ENCODE measurements around the gene KIAA0825. TPM values are rescaled to one million over a fixed set of nuclear protein-coding genes. Genes with fewer than 3 reads are reported as not detected.

The KIAA0825 gene
- total RNA-seq, 1 donor from 2014 or later = 0.92 TPM

DNA sequence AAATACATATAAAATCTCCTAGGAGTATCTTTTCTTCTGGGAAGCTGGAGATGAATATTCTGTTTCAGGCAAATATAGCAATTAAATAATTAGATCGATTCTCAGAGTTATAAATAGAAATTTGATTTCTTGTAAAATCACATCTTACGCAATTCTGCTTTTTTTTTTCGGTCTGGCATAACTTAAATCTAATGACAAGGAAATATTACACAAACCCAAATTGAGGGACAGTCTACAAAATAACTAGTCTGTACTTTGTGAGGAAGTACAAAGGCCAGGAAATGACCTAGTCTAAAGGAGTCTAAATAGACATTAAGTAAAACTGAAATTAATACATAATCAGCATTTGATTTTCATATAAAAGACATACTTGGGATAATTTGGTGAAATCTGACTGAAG lies 133.3 kb downstream of the KIAA0825 start:
- H3K4me3 ChIP-seq (ENCODE audit: low read depth, low read length) = no peak overlapping the region
- no peak for DNase-seq (ENCODE audit: low read depth)
- TF ChIP-seq, protein P1, sequence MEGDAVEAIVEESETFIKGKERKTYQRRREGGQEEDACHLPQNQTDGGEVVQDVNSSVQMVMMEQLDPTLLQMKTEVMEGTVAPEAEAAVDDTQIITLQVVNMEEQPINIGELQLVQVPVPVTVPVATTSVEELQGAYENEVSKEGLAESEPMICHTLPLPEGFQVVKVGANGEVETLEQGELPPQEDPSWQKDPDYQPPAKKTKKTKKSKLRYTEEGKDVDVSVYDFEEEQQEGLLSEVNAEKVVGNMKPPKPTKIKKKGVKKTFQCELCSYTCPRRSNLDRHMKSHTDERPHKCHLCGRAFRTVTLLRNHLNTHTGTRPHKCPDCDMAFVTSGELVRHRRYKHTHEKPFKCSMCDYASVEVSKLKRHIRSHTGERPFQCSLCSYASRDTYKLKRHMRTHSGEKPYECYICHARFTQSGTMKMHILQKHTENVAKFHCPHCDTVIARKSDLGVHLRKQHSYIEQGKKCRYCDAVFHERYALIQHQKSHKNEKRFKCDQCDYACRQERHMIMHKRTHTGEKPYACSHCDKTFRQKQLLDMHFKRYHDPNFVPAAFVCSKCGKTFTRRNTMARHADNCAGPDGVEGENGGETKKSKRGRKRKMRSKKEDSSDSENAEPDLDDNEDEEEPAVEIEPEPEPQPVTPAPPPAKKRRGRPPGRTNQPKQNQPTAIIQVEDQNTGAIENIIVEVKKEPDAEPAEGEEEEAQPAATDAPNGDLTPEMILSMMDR (conservative IDR thresholded peaks at IDR 0.05; ENCODE audit: low read depth, low read length) = no peak

DNA sequence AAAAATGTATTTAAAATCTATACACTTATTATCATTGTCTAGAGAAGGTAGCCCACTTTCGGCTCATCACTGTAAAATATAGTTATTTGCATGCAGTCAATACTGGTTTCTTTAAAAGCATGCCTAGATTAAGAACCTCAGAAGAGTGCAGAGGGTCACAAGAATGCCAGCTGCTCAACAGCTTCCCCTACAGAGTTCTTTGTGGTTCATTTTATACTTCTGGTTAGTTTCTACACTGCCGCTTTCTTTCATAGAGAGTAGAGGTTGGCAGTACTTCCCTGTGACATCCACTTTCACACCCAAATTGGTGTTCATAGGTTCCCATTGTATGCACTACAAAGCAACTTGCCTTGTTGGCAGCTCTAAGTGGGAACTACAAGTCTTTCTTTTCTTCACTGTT lies 137.3 kb downstream of the KIAA0825 start:
- TF ChIP-seq, protein P1 (conservative IDR thresholded peaks at IDR 0.05; ENCODE audit: low read depth, low read length) = no peak
- H3K4me3 ChIP-seq (ENCODE audit: low read depth, low read length) = no peak overlapping the region
- DNase-seq (ENCODE audit: low read depth) = no peak

DNA sequence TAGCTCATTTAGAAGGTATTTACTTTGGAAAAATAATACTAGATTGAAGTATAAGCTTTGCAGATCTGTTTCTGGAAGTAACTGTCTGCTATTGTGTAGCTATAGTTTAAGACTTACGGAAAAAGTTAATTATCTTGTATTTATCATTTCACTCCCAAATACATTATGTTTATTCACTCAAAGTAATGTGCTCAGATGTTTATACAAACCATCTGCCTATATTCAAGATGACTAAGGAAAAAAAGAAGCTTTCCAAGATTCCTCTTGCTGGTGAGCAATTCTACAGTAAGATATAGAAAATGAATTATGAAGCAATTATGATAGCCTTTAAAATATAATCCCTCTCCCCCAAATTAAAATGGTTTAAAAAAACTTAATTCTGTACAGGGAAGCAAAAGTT lies 137.9 kb downstream of the KIAA0825 start:
- no peak for DNase-seq (ENCODE audit: low read depth)
- TF ChIP-seq, protein P1 (conservative IDR thresholded peaks at IDR 0.05; ENCODE audit: low read depth, low read length) = no peak
- H3K4me3 ChIP-seq (ENCODE audit: low read depth, low read length) = no peak overlapping the region

DNA sequence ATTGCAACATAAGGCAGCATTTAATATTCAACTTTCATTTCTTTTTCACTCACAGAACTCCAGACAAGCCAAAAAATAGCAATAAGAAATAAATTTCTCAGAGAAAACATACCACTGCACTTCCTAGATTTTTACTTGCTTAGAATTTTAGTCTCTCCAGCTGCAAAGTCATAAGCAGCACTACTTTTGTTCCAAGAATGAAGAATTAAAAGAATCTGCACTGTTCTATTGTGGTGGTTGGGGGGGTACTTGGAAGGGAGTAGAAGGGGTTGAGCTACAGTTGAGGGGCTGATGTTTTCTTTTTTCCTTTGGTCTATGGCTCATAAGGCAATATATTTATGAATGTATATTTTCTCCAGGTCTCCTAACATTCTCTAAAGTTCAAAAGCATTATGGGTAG lies 144.5 kb downstream of the KIAA0825 start:
- no peak overlapping the region for H3K4me3 ChIP-seq (ENCODE audit: low read depth, low read length)
- DNase-seq (ENCODE audit: low read depth) = no peak
- TF ChIP-seq, protein P1 (conservative IDR thresholded peaks at IDR 0.05; ENCODE audit: low read depth, low read length) = no peak

DNA sequence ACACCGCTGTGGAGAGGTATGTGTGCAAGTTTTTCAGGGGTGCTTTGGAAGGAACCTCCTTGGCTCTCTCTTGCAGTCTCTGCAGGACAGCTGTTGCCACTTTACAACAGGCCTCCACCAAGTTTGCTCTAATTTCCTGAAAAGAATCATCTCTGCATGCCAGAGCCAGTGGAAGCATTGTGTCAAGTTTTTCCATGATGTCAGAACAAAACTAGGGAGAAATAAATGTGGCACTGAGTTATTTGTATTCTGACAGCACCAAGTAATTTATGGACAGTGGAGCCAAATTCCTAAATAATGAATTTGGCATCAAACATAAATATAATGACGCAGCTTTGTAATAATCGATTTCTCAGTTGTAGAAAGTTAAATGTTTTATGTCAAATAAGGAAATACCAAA lies 146.9 kb downstream of the KIAA0825 start:
- DNase-seq (ENCODE audit: low read depth) = no peak
- TF ChIP-seq, protein P1 (conservative IDR thresholded peaks at IDR 0.05; ENCODE audit: low read depth, low read length) = no peak
- H3K4me3 ChIP-seq (ENCODE audit: low read depth, low read length) = no peak overlapping the region

DNA sequence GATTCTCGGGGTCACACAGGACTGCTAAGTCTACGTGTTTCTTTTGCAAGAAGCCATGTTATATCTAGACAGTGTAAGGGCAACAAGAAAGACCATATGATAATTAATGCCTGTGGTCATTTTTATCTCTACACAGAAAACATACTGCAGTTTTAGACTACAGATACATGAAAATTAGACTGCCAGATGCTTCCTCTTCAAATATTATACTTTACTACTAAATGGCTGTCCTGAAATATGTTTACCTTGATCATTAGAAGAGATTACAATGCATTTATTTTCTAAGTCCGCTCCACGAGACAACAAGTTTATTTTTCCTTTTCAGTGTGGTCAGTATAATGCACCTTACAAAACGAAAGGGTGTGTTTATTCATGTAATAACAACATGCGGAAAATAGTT lies 147.6 kb downstream of the KIAA0825 start:
- H3K4me3 ChIP-seq (ENCODE audit: low read depth, low read length) = no peak overlapping the region
- no peak for DNase-seq (ENCODE audit: low read depth)
- TF ChIP-seq, protein P1 (conservative IDR thresholded peaks at IDR 0.05; ENCODE audit: low read depth, low read length) = no peak

DNA sequence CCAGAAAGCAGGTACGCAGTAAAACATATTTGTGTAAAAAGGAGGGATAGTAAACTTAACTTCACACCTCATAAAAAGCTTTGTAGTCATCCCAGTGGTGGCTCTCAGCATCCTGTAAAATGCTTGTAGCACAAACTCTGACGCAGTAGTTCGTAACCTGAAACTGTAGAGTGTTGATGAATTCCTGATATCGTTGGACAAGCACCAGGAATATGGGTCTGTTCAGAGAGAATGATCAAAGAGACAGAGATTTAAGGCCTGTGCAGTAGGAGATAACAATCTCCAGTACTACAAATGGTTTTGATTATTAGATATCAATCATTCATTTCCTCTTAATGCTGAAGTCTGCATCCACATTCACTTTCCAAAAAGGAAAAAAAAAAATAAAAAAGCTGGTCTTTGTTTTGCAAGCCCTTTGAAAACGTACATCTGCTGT lies 148.5 kb downstream of the KIAA0825 start:
- H3K4me3 ChIP-seq (ENCODE audit: low read depth, low read length) = no peak overlapping the region
- TF ChIP-seq, protein P1 (conservative IDR thresholded peaks at IDR 0.05; ENCODE audit: low read depth, low read length) = no peak
- DNase-seq (ENCODE audit: low read depth) = no peak

Data from epithelial cell of proximal tubule (primary cell).